ENCODE measurements around the gene GPR55.

DNA sequence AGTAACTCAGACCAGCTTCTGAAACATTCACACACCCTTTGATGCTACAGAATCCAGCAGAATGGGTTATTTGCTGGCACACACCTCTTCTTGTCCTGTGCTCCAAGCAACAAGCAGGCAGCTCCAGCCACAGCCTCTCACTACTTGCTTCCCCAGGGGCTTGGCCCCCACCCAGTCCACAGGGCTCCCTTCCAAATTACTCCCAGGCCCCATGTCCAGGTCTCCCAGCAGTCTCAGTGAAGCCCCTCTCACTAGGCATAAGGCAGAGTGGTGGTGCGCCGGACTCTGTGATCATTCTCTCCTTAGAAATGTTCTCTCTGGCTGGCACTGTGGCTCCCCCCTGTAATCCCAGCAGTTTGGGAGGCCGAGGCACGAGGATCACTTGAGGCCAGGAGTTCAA lies 34.4 kb downstream of the GPR55 start:
- TF ChIP-seq POLR2A (IDR thresholded peaks at IDR 0.05), result no peak
- TF ChIP-seq, protein P1, sequence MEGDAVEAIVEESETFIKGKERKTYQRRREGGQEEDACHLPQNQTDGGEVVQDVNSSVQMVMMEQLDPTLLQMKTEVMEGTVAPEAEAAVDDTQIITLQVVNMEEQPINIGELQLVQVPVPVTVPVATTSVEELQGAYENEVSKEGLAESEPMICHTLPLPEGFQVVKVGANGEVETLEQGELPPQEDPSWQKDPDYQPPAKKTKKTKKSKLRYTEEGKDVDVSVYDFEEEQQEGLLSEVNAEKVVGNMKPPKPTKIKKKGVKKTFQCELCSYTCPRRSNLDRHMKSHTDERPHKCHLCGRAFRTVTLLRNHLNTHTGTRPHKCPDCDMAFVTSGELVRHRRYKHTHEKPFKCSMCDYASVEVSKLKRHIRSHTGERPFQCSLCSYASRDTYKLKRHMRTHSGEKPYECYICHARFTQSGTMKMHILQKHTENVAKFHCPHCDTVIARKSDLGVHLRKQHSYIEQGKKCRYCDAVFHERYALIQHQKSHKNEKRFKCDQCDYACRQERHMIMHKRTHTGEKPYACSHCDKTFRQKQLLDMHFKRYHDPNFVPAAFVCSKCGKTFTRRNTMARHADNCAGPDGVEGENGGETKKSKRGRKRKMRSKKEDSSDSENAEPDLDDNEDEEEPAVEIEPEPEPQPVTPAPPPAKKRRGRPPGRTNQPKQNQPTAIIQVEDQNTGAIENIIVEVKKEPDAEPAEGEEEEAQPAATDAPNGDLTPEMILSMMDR (IDR thresholded peaks at IDR 0.05), result no peak
